Lower lobe of right lung (tissue), 2 donors: ENCODE data around the gene KRT14. TPM values are rescaled to one million over a fixed set of nuclear protein-coding genes. Genes with fewer than 3 reads are reported as not detected.
"Not testable (repeated sequence)": the region's sequence is repeated elsewhere in the genome, so short reads cannot be mapped to it uniquely, and the experiment has no call there.

Experiments used
- ATAC-seq, 2 donors: fragments of 200-7000 bp; cut with Tn5 transposase; one replicate each; pipeline ENCODE4 v1.9.1; 2020 to 2022; ENCODE audit warnings: mild to moderate bottlenecking in 2 of 2, moderate library complexity in 2 of 2
- DNase-seq: peaks from one replicate; pipeline ENCODE4 v3.0.0-alpha.2; 2020
- H3K27ac ChIP-seq: fragments of 200-600 bp; one replicate; pipeline ENCODE4 v1.8.0; 2022
- H3K27me3 ChIP-seq: fragments of 200-600 bp; one replicate; pipeline ENCODE4 v1.8.0; 2022; ENCODE audit warnings: low read depth
- H3K36me3 ChIP-seq: fragments of 200-600 bp; one replicate; pipeline ENCODE4 v1.8.0; 2022; ENCODE audit warnings: mild to moderate bottlenecking
- H3K4me1 ChIP-seq: fragments of 200-600 bp; one replicate; pipeline ENCODE4 v1.8.0; 2022
- H3K4me3 ChIP-seq: fragments of 200-600 bp; one replicate; pipeline ENCODE4 v1.8.0; 2022; ENCODE audit warnings: mild to moderate bottlenecking
- H3K9me3 ChIP-seq: fragments of 200-600 bp; one replicate; pipeline ENCODE4 v1.8.0; 2022
- CTCF ChIP-seq: fragments of 200-600 bp; IDR thresholded peaks from one replicate; pipeline ENCODE4 v1.8.0; 2022; ENCODE audit warnings: antibody characterized with exemption, mild to moderate bottlenecking
- intact Hi-C: fragments of 100-400 bp; cut with DNase I; formaldehyde crosslinking; loops from one replicate; pipeline ENCODE4 v1.11.0; 2022
- total RNA-seq: library from RNA; stranded (reverse); fragmentation: NEBNext Ultra II Directional; extraction: Animal tissue kit (Norgen Biotek cat#: 25700); gene quantifications from one replicate; pipeline ENCODE4 v1.2.1, GENCODE V29; 2021
- donor health status: DM: no; HTN: yes; CAD: no; lungs with severe emphysema.

Gene KRT14
- total RNA-seq, 1 donor from 2014 or later: not detected

- Histone ChIP-seq H3K9me3 (no peaks in the 10 kb centered on the region), H3K27ac (no peak overlapping the region), H3K27me3 (peaks cover 5% of the 10 kb centered on the region), H3K4me1 (no peaks in the 10 kb centered on the region), H3K36me3 (no peaks in the 10 kb centered on the region), H3K4me3 (no peak overlapping the region)
- DNase-seq (no peak), ATAC-seq (no peak)
- no peak for TF ChIP-seq CTCF
- intact Hi-C loops: no loop called here
Measured at GRCh38 chr17:41592601-41593305, 6.1 kb upstream of the KRT14 start.

GRCh38 chr17:41589301-41589700 lies 2.6 kb upstream of the KRT14 start:
- ATAC-seq (no peak), DNase-seq (no peak)
- intact Hi-C loops: no loop called here
- H3K4me3 ChIP-seq: no peak overlapping the region
- peaks cover 5% of the 10 kb centered on the region for H3K27me3 ChIP-seq
- no peaks in the 10 kb centered on the region for H3K9me3 ChIP-seq
- TF ChIP-seq CTCF: no peak
- H3K4me1 ChIP-seq: no peaks in the 10 kb centered on the region
- no peaks in the 10 kb centered on the region for H3K36me3 ChIP-seq
- no peak overlapping the region for H3K27ac ChIP-seq

- Histone ChIP-seq H3K36me3 (no peaks in the 10 kb centered on the region), H3K9me3 (no peaks in the 10 kb centered on the region), H3K4me1 (no peaks in the 10 kb centered on the region), H3K4me3 (no peak overlapping the region), H3K27me3 (no peaks in the 10 kb centered on the region), H3K27ac (no peak overlapping the region)
- no peak for ATAC-seq
- intact Hi-C loops: no loop called here
- TF ChIP-seq CTCF: no peak
- DNase-seq: no peak
Measured at GRCh38 chr17:41588126-41588810, 1.6 kb upstream of the KRT14 start.

GRCh38 chr17:41585301-41586056 lies 1.2 kb downstream of the KRT14 start:
- H3K4me1 ChIP-seq: no peaks in the 10 kb centered on the region
- H3K27me3 ChIP-seq: no peaks in the 10 kb centered on the region
- intact Hi-C loops: no loop called here
- no peak for DNase-seq
- H3K36me3 ChIP-seq: no peaks in the 10 kb centered on the region
- peak in 1 of 2 donors; percentile 8 for ATAC-seq
- H3K9me3 ChIP-seq: no peaks in the 10 kb centered on the region
- H3K4me3 ChIP-seq: no peak overlapping the region
- no peak overlapping the region for H3K27ac ChIP-seq
- TF ChIP-seq CTCF: no peak

- H3K27ac ChIP-seq, ATAC-seq, H3K36me3 ChIP-seq, H3K4me1 ChIP-seq, DNase-seq, H3K27me3 ChIP-seq, H3K9me3 ChIP-seq, intact Hi-C loops, H3K4me3 ChIP-seq: not testable (repeated sequence)
Measured at GRCh38 chr17:41584331-41584927, 2.3 kb downstream of the KRT14 start.
